ENCODE measurements around the gene PLPP7. TPM values are rescaled to one million over a fixed set of nuclear protein-coding genes. Genes with fewer than 3 reads are reported as not detected.

Gene PLPP7
- 17.2 and 18.9 TPM in 2 replicates for total RNA-seq

GRCh38 chr9:131289301-131290035 is at the start of gene PLPP7:
PLPP7 (plus strand) TSS chr9:131289723; CDS start chr9:131289998, 275 bp downstream.

GRCh38 chr9:131276094-131276888 is 13.2 kb upstream of the PLPP7 start, which contains the start of gene FAM78A:
FAM78A (minus strand) TSS chr9:131276510; CDS start chr9:131276179, 331 bp downstream.

Other genes starting within 250 kb of the PLPP7 start
- gene AIF1L, start 193.2 kb upstream of the PLPP7 start, total RNA-seq, result 0.46 and 1.2 TPM in 2 replicates
- 16.3 and 18.2 TPM in 2 replicates for gene NUP214, start 164.1 kb upstream of the PLPP7 start, total RNA-seq
- gene FAM78A, start 13.2 kb upstream of the PLPP7 start, total RNA-seq, result 0.69 and 0.85 TPM in 2 replicates
- 113 and 117 TPM in 2 replicates for gene PRRC2B, start 104.4 kb downstream of the PLPP7 start, total RNA-seq
- gene POMT1, start 213.2 kb downstream of the PLPP7 start, total RNA-seq, result 36.2 and 40.2 TPM in 2 replicates
- 17.1 and 17.8 TPM in 2 replicates for gene UCK1, start 241.5 kb downstream of the PLPP7 start, total RNA-seq